Amygdala (tissue), 56 donors: ENCODE data around the gene PER2.
"Not testable (repeated sequence)": the region's sequence is repeated elsewhere in the genome, so short reads cannot be mapped to it uniquely, and the experiment has no call there.

Source experiments
- DNase-seq, 56 donors: peaks; one replicate each; lab custom pipeline; 2025; lab: John Stamatoyannopoulos, UW

PER2 gene

GRCh38 chr2:238287737-238288649, at the start of gene PER2:
Gene PER2 (minus strand): TSS chr2:238288610. CDS start chr2:238277936, 10,674 bp downstream.
- DNase-seq = peak in 28 of 56 donors; percentile 16 to 77 (median 34)

- DNase-seq = no peak
These were observed 49.4 kb upstream of the PER2 start for GRCh38 chr2:238337846-238338245.

- no peak for DNase-seq
These were observed 48.5 kb upstream of the PER2 start for GRCh38 chr2:238336793-238337444.

GRCh38 chr2:238336151-238336550, 47.7 kb upstream of the PER2 start:
- peak in 1 of 56 donors; percentile 21 for DNase-seq

GRCh38 chr2:238335591-238335990, 47.2 kb upstream of the PER2 start:
- DNase-seq = not testable (repeated sequence)

- no peak for DNase-seq
These were observed 46.5 kb upstream of the PER2 start for GRCh38 chr2:238334885-238335284.

GRCh38 chr2:238331916-238332315, 43.5 kb upstream of the PER2 start:
- DNase-seq = no peak

GRCh38 chr2:238330391-238330790, 42.0 kb upstream of the PER2 start:
- DNase-seq = no peak

GRCh38 chr2:238327751-238328150, 39.3 kb upstream of the PER2 start:
- DNase-seq = no peak

- no peak for DNase-seq
These were observed 38.5 kb upstream of the PER2 start for GRCh38 chr2:238326801-238327365.

- no peak for DNase-seq
These were observed 37.3 kb upstream of the PER2 start for GRCh38 chr2:238325694-238326093.

- DNase-seq = not testable (repeated sequence)
These were observed 35.8 kb upstream of the PER2 start for GRCh38 chr2:238324248-238324647.

- no peak for DNase-seq
These were observed 33.6 kb upstream of the PER2 start for GRCh38 chr2:238322001-238322411.

GRCh38 chr2:238321467-238321866, 33.1 kb upstream of the PER2 start:
- no peak for DNase-seq

GRCh38 chr2:238320648-238321281, 32.4 kb upstream of the PER2 start:
- DNase-seq = no peak

GRCh38 chr2:238320246-238320647, 31.8 kb upstream of the PER2 start, which contains the start of gene TRAF3IP1:
Gene TRAF3IP1 (plus strand): TSS chr2:238320518. CDS start chr2:238320663, 145 bp downstream.
- peak; percentile 30 to 95 (median 85) for DNase-seq

GRCh38 chr2:238315031-238315595, 26.7 kb upstream of the PER2 start:
- no peak for DNase-seq

- DNase-seq = no peak
These were observed 26.2 kb upstream of the PER2 start for GRCh38 chr2:238314576-238314975.

GRCh38 chr2:238313991-238314350, 25.6 kb upstream of the PER2 start:
- DNase-seq = no peak

GRCh38 chr2:238313289-238313990, 25.0 kb upstream of the PER2 start:
- DNase-seq = no peak
